Measurements from ENCODE around the gene AKIRIN2.
"Not testable (repeated sequence)": the region's sequence is repeated elsewhere in the genome, so short reads cannot be mapped to it uniquely, and the experiment has no call there.

AKIRIN2 gene

GRCh38 chr6:87718662-87719433 is 16.8 kb upstream of the AKIRIN2 start:
- no peak for TF ChIP-seq CTCF (IDR thresholded peaks at IDR 0.05; ENCODE audit: low read depth, low read length, missing control alignments)
- in situ Hi-C loops (cut with HindIII; ENCODE audit: low sequenced_read_pairs) = no loop called here
- H3K4me3 ChIP-seq (ENCODE audit: low read depth, low read length) = no peak overlapping the region
- DNase-seq (ENCODE audit: low read depth) = no peak

- in situ Hi-C loops (cut with HindIII; ENCODE audit: low sequenced_read_pairs) = no loop called here
- no peak for DNase-seq (ENCODE audit: low read depth)
- H3K4me3 ChIP-seq (ENCODE audit: low read depth, low read length) = no peak overlapping the region
- no peak for TF ChIP-seq CTCF (IDR thresholded peaks at IDR 0.05; ENCODE audit: low read depth, low read length, missing control alignments)
These were observed 15.0 kb upstream of the AKIRIN2 start for GRCh38 chr6:87716928-87717614.

GRCh38 chr6:87714093-87714842 is 12.2 kb upstream of the AKIRIN2 start:
- H3K4me3 ChIP-seq (ENCODE audit: low read depth, low read length) = no peak overlapping the region
- DNase-seq (ENCODE audit: low read depth) = no peak
- no peak for TF ChIP-seq CTCF (IDR thresholded peaks at IDR 0.05; ENCODE audit: low read depth, low read length, missing control alignments)
- in situ Hi-C loops (cut with HindIII; ENCODE audit: low sequenced_read_pairs) = no loop called here

GRCh38 chr6:87712713-87713112 is 10.7 kb upstream of the AKIRIN2 start:
- H3K4me3 ChIP-seq (ENCODE audit: low read depth, low read length); in situ Hi-C loops (cut with HindIII; ENCODE audit: low sequenced_read_pairs); DNase-seq (ENCODE audit: low read depth): not testable (repeated sequence)

GRCh38 chr6:87710090-87710489 is 8.1 kb upstream of the AKIRIN2 start:
- no peak for DNase-seq (ENCODE audit: low read depth)
- H3K4me3 ChIP-seq (ENCODE audit: low read depth, low read length) = no peak overlapping the region
- in situ Hi-C loops (cut with HindIII; ENCODE audit: low sequenced_read_pairs) = no loop called here
- no peak for TF ChIP-seq CTCF (IDR thresholded peaks at IDR 0.05; ENCODE audit: low read depth, low read length, missing control alignments)

- H3K4me3 ChIP-seq (ENCODE audit: low read depth, low read length); DNase-seq (ENCODE audit: low read depth); in situ Hi-C loops (cut with HindIII; ENCODE audit: low sequenced_read_pairs): not testable (repeated sequence)
These were observed 6.8 kb upstream of the AKIRIN2 start for GRCh38 chr6:87708581-87709427.
